ENCODE measurements around the gene SURF2. TPM values are rescaled to one million over a fixed set of nuclear protein-coding genes. Genes with fewer than 3 reads are reported as not detected.

The SURF2 gene
- total RNA-seq, 1 experiment from 2014 or later, result 27.8 TPM

DNA sequence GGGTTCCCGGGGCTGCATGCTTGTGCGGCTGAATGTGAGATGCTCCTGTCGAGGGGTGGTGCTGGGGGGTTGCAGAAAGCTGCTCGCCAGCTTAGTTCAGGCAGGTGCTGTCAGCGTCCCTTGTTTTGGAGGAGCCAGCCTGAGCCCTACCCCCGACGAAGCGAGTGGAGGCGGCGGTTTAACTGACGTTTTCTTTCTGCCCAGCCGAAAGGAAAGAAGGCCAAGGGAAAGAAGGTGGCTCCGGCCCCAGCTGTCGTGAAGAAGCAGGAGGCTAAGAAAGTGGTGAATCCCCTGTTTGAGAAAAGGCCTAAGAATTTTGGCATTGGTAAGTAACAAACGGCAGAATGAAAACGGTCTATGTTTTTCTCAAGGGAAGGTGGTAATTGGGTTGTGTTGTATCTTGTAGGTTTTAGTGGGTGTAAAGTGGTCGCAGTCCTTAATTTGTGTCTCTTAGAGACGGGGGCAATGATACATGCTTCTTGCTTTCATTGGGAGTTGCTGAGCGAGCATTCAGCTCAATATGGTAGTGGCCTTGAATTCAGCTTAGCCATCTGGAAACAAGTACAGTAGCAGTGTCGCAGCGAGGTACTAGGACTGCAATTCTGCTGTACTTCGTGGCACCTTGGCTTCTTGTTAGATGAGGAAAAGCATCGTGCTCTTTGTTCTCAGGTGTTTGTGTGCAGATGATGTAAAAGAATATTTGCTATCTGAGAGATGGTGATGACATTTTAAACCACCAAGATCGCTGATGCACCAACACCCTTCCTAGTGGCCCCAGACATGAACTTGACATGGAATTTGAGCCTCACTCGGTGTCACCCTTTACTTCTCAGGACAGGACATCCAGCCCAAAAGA is 7.4 kb upstream of the SURF2 start:
- peak overlapping the region; percentile 89 to 100 for H3K4me3 ChIP-seq (replicated peaks in 1 of 2; ENCODE audit: low read depth in 1 of 2, low read length in 2 of 2)
- ATAC-seq, result no peak
- peaks cover 12 to 22% of the 10 kb centered on the region in 2 experiments; a peak in 3 of 4 replicates for H3K4me1 ChIP-seq (ENCODE audit: control insufficient read depth in 1 of 2, insufficient read depth in 2 of 2, low read length in 2 of 2)
- H3K4me2 ChIP-seq (ENCODE audit: low read length), result peak overlapping the region; percentile 98
- TF ChIP-seq POLR2AphosphoS5 (IDR thresholded peaks at IDR 0.05; ENCODE audit: low read depth, low read length) (peak; percentile 34; the same call in 1 of the 2 replicates), REST (IDR thresholded peaks at IDR 0.05; ENCODE audit: low read depth) (no peak)
- H3K9ac ChIP-seq (ENCODE audit: low read length), result peak overlapping the region; percentile 100
- no peaks in the 10 kb centered on the region for H3K9me3 ChIP-seq (ENCODE audit: control insufficient read depth in 1 of 2, insufficient read depth in 1 of 2, low read depth in 1 of 2, low read length in 2 of 2)
- no peak overlapping the region for H2AFZ ChIP-seq (ENCODE audit: low read depth, low read length, poor library complexity, severe bottlenecking)
- ChIA-PET POLR2A (interaction anchor here (1.1 to 1.9 kb wide), 6 partner anchors 8 to 318 kb away, joined by 4 to 15 read pairs (median 7); partner anchors contain the start of genes GTF3C5, SURF1 and SURF2), CTCF (interaction anchor here (0.7 kb wide), 1 partner anchor 163 kb away, joined by 3 read pairs; no protein-coding TSS in a partner anchor), RAD21 (ENCODE audit: low non-redundant PET in 1 of 2, low total read pairs in 2 of 2, uncharacterized antibody in 2 of 2, unreplicated experiment in 2 of 2) (no interaction called here)
- peak overlapping the region; percentile 96 for H3K27ac ChIP-seq (ENCODE audit: low read depth, low read length)
- DNase-seq (ENCODE audit: low read depth, low spot score), result no peak
- TSS peak; percentile 68 for BruUV-seq (replicated peaks)
- H3K79me2 ChIP-seq (ENCODE audit: insufficient read depth, low read length), result peaks cover 60% of the 10 kb centered on the region
- H4K20me1 ChIP-seq (ENCODE audit: insufficient read depth), result peaks cover 10% of the 10 kb centered on the region; the same call in 1 of the 2 replicates
- H3K9me2 ChIP-seq (ENCODE audit: insufficient read depth), result no peaks in the 10 kb centered on the region
- intact Hi-C loops (cut with micrococcal nuclease), result no loop called here
- no peaks in the 10 kb centered on the region for H3K27me3 ChIP-seq (ENCODE audit: insufficient read depth, low read length)
- H3K36me3 ChIP-seq (ENCODE audit: control insufficient read depth in 1 of 2, insufficient read depth in 2 of 2, low read length in 2 of 2), result peaks cover 43 to 67% of the 10 kb centered on the region in 2 experiments
